GM18861 (cell line): Measurements from ENCODE around the gene BLTP3B.
A peak's percentile ranks its signal among the peaks of the same experiment; 100 is the strongest.

ENCODE experiments used
- ATAC-seq: cut with Tn5 transposase; IDR thresholded peaks from one replicate; pipeline ENCODE4 v1.9.1; 2021; ENCODE audit not compliant: unreplicated experiment

Gene BLTP3B

GRCh38 chr12:100123316-100124095, 19.2 kb downstream of the BLTP3B start:
- ATAC-seq = no peak

- no peak for ATAC-seq
These were observed 22.3 kb downstream of the BLTP3B start for GRCh38 chr12:100120355-100120754.

- no peak for ATAC-seq
These were observed 27.4 kb downstream of the BLTP3B start for GRCh38 chr12:100115291-100115690.

- ATAC-seq = peak; percentile 59
These were observed 28.1 kb downstream of the BLTP3B start for GRCh38 chr12:100114574-100114973.

- no peak for ATAC-seq
These were observed 32.4 kb downstream of the BLTP3B start for GRCh38 chr12:100110276-100110675.

- ATAC-seq = no peak
These were observed 35.8 kb downstream of the BLTP3B start for GRCh38 chr12:100106861-100107260.

- no peak for ATAC-seq
These were observed 37.0 kb downstream of the BLTP3B start for GRCh38 chr12:100105661-100106060.

- ATAC-seq = no peak
These were observed 41.7 kb downstream of the BLTP3B start for GRCh38 chr12:100101000-100101399.
